GM12878 (cell line): ENCODE measurements around the gene DNAH8. TPM values are rescaled to one million over a fixed set of nuclear protein-coding genes. Genes with fewer than 3 reads are reported as not detected.

Experiments used
- ATAC-seq: fragments of 200-7000 bp; cut with Tn5 transposase; 3 replicates; pipeline ENCODE4 v1.9.1; 2020; ENCODE audit warnings: mild to moderate bottlenecking, moderate library complexity
- BruUV-seq: library from RNA; stranded (reverse); fragments of 400-500 nt; replicated peaks from 2 replicates; lab custom pipeline; 2021; lab: Mats Ljungman, UMichigan
- CTCF ChIA-PET: fragments of 300-600 bp; sonication (Branson Sonifier 250); formaldehyde crosslinking; extraction: SDS; loops from one replicate; lab custom pipeline; 2021; ENCODE audit warnings: inconsistent platforms; lab: Yijun Ruan, JAX
- POLR2A ChIA-PET: fragments of 350-600 bp; formaldehyde crosslinking; extraction: SDS; loops from one replicate; lab custom pipeline; 2021; ENCODE audit warnings: inconsistent platforms; lab: Charles Lee
- RAD21 ChIA-PET: fragments of 300-600 bp; sonication (Branson Sonifier 250); formaldehyde crosslinking; loops from one replicate; lab custom pipeline; 2023; ENCODE audit warnings: antibody characterized with exemption; ENCODE audit not compliant: unreplicated experiment; lab: Charles Lee
- SMC1A ChIA-PET: fragments of 300-600 bp; sonication (Branson Sonifier 250); formaldehyde crosslinking; loops from one replicate; lab custom pipeline; 2023; ENCODE audit not compliant: unreplicated experiment, uncharacterized antibody; lab: Charles Lee
- DNase-seq: peaks from one replicate; pipeline ENCODE4 v3.0.0-alpha.2; 2011; ENCODE audit warnings: low read depth, low spot score
- FAIRE-seq: peaks from 3 replicates; lab custom pipeline; 2011; peaks lifted over from hg19 to GRCh38; lab: Jason Lieb, UNC
- H2AFZ ChIP-seq: 2 replicates; pipeline ENCODE4 v1.6.0; 2011; ENCODE audit warnings: low read depth, low read length, control low read depth; ENCODE audit not compliant: control insufficient read depth
- H3K27ac ChIP-seq: 2 replicates; pipeline ENCODE4 v1.5.1; 2011; ENCODE audit warnings: control low read depth; ENCODE audit not compliant: control insufficient read depth, insufficient read depth
- H3K27me3 ChIP-seq, 2 experiments: replicated peaks in 1 of 2; 2 replicates each; pipeline versions ENCODE4 v1.6.0 to v1.6.1; 2011; ENCODE audit warnings: low read length in 1 of 2; ENCODE audit not compliant: control insufficient read depth in 2 of 2, insufficient read depth in 2 of 2
- H3K36me3 ChIP-seq, 2 experiments: 2 replicates each; pipeline ENCODE4 v1.5.1; 2011; ENCODE audit warnings: low read length in 1 of 2; ENCODE audit not compliant: control insufficient read depth in 2 of 2, insufficient read depth in 2 of 2
- H3K4me1 ChIP-seq: 2 replicates; pipeline ENCODE4 v1.6.1; 2011; ENCODE audit warnings: mild to moderate bottlenecking, low read length, moderate library complexity, mixed read lengths; ENCODE audit not compliant: control insufficient read depth, insufficient read depth
- H3K4me2 ChIP-seq: 2 replicates; pipeline ENCODE4 v1.6.0; 2011; ENCODE audit warnings: control low read depth; ENCODE audit not compliant: control insufficient read depth, insufficient read depth
- H3K4me3 ChIP-seq: fragments of 200-600 bp; sonication (generic); 2 replicates; pipeline ENCODE4 v1.5.1; 2016
- H3K79me2 ChIP-seq: 2 replicates; pipeline ENCODE4 v1.6.0; 2011; ENCODE audit warnings: low read length; ENCODE audit not compliant: control insufficient read depth, insufficient read depth
- H3K9ac ChIP-seq: 2 replicates; pipeline ENCODE4 v1.8.0; 2011; ENCODE audit warnings: low read length, control low read depth, mixed read lengths; ENCODE audit not compliant: control insufficient read depth, insufficient read depth
- H3K9me3 ChIP-seq: replicated peaks from 3 replicates; pipeline ENCODE4 v1.5.1; 2011; ENCODE audit warnings: mild to moderate bottlenecking, low read length; ENCODE audit not compliant: control insufficient read depth, insufficient read depth
- H4K20me1 ChIP-seq: 2 replicates; pipeline ENCODE4 v1.6.0; 2011; ENCODE audit not compliant: control insufficient read depth, insufficient read depth
- E2F4 ChIP-seq: IDR thresholded peaks from 2 replicates; pipeline ENCODE4 v1.6.1; 2012; ENCODE audit warnings: low read depth, low read length, improper control_type of control experiment
- ESRRA ChIP-seq: IDR thresholded peaks from 2 replicates; pipeline ENCODE4 v1.6.1; 2012; ENCODE audit warnings: mild to moderate bottlenecking, low read length, improper control_type of control experiment
- NFXL1 ChIP-seq: fragments of 450-650 bp; IDR thresholded peaks from 2 replicates; pipeline ENCODE4 v1.6.1; 2017; ENCODE audit warnings: antibody characterized with exemption, mild to moderate bottlenecking, borderline replicate concordance
- RUNX3 ChIP-seq: IDR thresholded peaks from 2 replicates; pipeline ENCODE4 v1.6.1; 2012; ENCODE audit warnings: low read length, inconsistent platforms
- SMARCA5 ChIP-seq: fragments of 450-650 bp; IDR thresholded peaks from 2 replicates; pipeline ENCODE4 v1.6.1; 2017; ENCODE audit warnings: mild to moderate bottlenecking
- SP1 ChIP-seq: IDR thresholded peaks from one replicate; pipeline ENCODE4 v1.6.1; 2011; ENCODE audit warnings: low read depth, low read length
- YBX1 ChIP-seq: fragments of 450-650 bp; IDR thresholded peaks from 2 replicates; pipeline ENCODE4 v1.6.1; 2016; ENCODE audit warnings: antibody characterized with exemption
- WGBS: methylation state at CpG from one replicate; pipeline ENCODE4 v1.1.6; 2016; ENCODE audit warnings: low lambda C conversion rate; ENCODE audit not compliant: insufficient replicate concordance, insufficient coverage; ENCODE audit errors: missing lambda C conversion rate; 5-methylcytosine and 5-hydroxymethylcytosine counted together
- in situ Hi-C: fragments of 300-500 bp; cut with MboI; formaldehyde crosslinking; loops from 9 replicates; pipeline ENCODE4 v1.14.3; 2018; ENCODE audit warnings: mixed read lengths
- intact Hi-C: fragments of 100-400 bp; cut with micrococcal nuclease; formaldehyde crosslinking; loops from one replicate; pipeline ENCODE4 v1.14.2; 2022; ENCODE audit not compliant: unreplicated experiment
- polyA plus RNA-seq, 11 experiments: library from polyadenylated mRNA; depleted of rRNA in 4 of 11; unstranded in 6 of 11; stranded (reverse) in 5 of 11; fragments of >200 nt; fragmentation: Nextera tagmentation in 4 of 11; fragmentation: Illumina TruSeq in 1 of 11; extraction: Ambion mirVana in 4 of 11; extraction: Trizol in 1 of 11; gene quantifications; 1 replicate in 1 of 11; 2 replicates in 10 of 11; pipeline versions ENCODE4 v1.2.1 to v1.2.3, GENCODE V29; 2011 to 2016; ENCODE audit warnings: inconsistent platforms in 2 of 11, missing spikeins in 2 of 11, low read depth in 1 of 11
- total RNA-seq, 4 experiments: library from RNA; depleted of rRNA in 3 of 4; stranded (reverse); fragments of >200 nt in 3 of 4; fragmentation: Illumina TruSeq in 1 of 4; extraction: Trizol in 1 of 4; gene quantifications; 2 replicates each; pipeline versions ENCODE4 v1.2.1 to v1.2.3, GENCODE V29; 2013 to 2021
- TF ChIP-seq, protein P1 (sequence below): IDR thresholded peaks from 2 replicates; pipeline ENCODE4 v1.6.1; 2011; ENCODE audit warnings: borderline replicate concordance, low read depth, mild to moderate bottlenecking, moderate library complexity, mixed read lengths, low read length; ENCODE audit not compliant: insufficient read depth; ENCODE audit errors: extremely low read length
- TF ChIP-seq, protein P2 (sequence below): IDR thresholded peaks from 2 replicates; pipeline ENCODE4 v1.6.1; 2011; ENCODE audit warnings: low read depth, mild to moderate bottlenecking, low read length, moderate library complexity, borderline replicate concordance; ENCODE audit errors: extremely low read depth
- TF ChIP-seq, protein P3 (sequence below), 3 experiments: IDR thresholded peaks in 2 of 3; conservative IDR thresholded peaks in 1 of 3; 2 replicates each; pipeline ENCODE4 v1.5.1; 2011; ENCODE audit warnings: low read depth in 3 of 3, low read length in 3 of 3, mild to moderate bottlenecking in 3 of 3, control low read depth in 2 of 3, moderate library complexity in 2 of 3, inconsistent platforms in 1 of 3, mixed read lengths in 1 of 3; ENCODE audit not compliant: control insufficient read depth in 2 of 3, insufficient read depth in 1 of 3; ENCODE audit errors: extremely low read depth in 1 of 3
- TF ChIP-seq, protein P4 (sequence below): IDR thresholded peaks from 2 replicates; pipeline ENCODE4 v1.6.1; 2011; ENCODE audit warnings: mild to moderate bottlenecking, low read depth, low read length, moderate library complexity; ENCODE audit not compliant: insufficient replicate concordance

The DNAH8 gene
- total and polyA plus RNA-seq, 10 of the 15 experiments (the other 5 are each of a cell fraction or from before 2014, with no cell fraction given), result 0.02 to 0.34 (median 0.10) TPM; not detected in 3

- Histone ChIP-seq H3K4me2 (no peak overlapping the region), H3K4me3 (no peak overlapping the region), H3K27me3 (peaks cover 0 to 2% of the 10 kb centered on the region in 2 experiments; a peak in 2 of 4 replicates), H3K27ac (no peak overlapping the region)
- POLR2A ChIA-PET, result no interaction called here
- SMC1A ChIA-PET, result no interaction called here
- no peak for TF ChIP-seq SP1
- TF ChIP-seq, protein P1, sequence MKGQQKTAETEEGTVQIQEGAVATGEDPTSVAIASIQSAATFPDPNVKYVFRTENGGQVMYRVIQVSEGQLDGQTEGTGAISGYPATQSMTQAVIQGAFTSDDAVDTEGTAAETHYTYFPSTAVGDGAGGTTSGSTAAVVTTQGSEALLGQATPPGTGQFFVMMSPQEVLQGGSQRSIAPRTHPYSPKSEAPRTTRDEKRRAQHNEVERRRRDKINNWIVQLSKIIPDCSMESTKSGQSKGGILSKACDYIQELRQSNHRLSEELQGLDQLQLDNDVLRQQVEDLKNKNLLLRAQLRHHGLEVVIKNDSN, result no peak
- TF ChIP-seq, all 136 proteins: peak for 0
- ATAC-seq (no peak), DNase-seq (no peak), FAIRE-seq (no peak)
- Histone ChIP-seq H3K79me2 (no peaks in the 10 kb centered on the region), H3K36me3 (no peaks in the 10 kb centered on the region), H3K9ac (no peak overlapping the region), H3K9me3 (no peaks in the 10 kb centered on the region), H4K20me1 (no peaks in the 10 kb centered on the region), H2AFZ (no peak overlapping the region), H3K4me1 (no peaks in the 10 kb centered on the region)
- no TSS peak for BruUV-seq
- in situ Hi-C loops (no loop called here), intact Hi-C loops (no loop called here)
- ChIA-PET CTCF (no interaction called here), RAD21 (no interaction called here)
- 84% methylated on average over 3 of the region's 3 CpGs for WGBS
These were observed 186.9 kb downstream of the DNAH8 start for GRCh38 chr6:38901802-38902522.

- FAIRE-seq (no peak), DNase-seq (no peak), ATAC-seq (no peak)
- in situ Hi-C loops, result no loop called here
- WGBS, result 58% methylated on average over 4 of the region's 4 CpGs
- SMC1A ChIA-PET, result no interaction called here
- no TSS peak for BruUV-seq
- POLR2A ChIA-PET, result no interaction called here
- RAD21 ChIA-PET, result no interaction called here
- no peaks in the 10 kb centered on the region for H3K4me1 ChIP-seq
- no peaks in the 10 kb centered on the region for H3K36me3 ChIP-seq
- H4K20me1 ChIP-seq, result no peaks in the 10 kb centered on the region
- no peaks in the 10 kb centered on the region for H3K9me3 ChIP-seq
- no peak overlapping the region for H3K9ac ChIP-seq
- intact Hi-C loops, result no loop called here
- no peak overlapping the region for H3K27ac ChIP-seq
- H3K27me3 ChIP-seq, result peaks cover 0 to 2% of the 10 kb centered on the region in 2 experiments; a peak in 2 of 4 replicates
- CTCF ChIA-PET, result no interaction called here
- H3K4me2 ChIP-seq, result no peak overlapping the region
- H3K79me2 ChIP-seq, result no peaks in the 10 kb centered on the region
- no peak overlapping the region for H2AFZ ChIP-seq
- no peak overlapping the region for H3K4me3 ChIP-seq
- TF ChIP-seq SMARCA5 (no peak), ESRRA (no peak), YBX1 (no peak), E2F4 (no peak), RUNX3 (no peak), NFXL1 (no peak)
- TF ChIP-seq, protein P2, sequence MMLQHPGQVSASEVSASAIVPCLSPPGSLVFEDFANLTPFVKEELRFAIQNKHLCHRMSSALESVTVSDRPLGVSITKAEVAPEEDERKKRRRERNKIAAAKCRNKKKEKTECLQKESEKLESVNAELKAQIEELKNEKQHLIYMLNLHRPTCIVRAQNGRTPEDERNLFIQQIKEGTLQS, result no peak
- TF ChIP-seq, protein P3, sequence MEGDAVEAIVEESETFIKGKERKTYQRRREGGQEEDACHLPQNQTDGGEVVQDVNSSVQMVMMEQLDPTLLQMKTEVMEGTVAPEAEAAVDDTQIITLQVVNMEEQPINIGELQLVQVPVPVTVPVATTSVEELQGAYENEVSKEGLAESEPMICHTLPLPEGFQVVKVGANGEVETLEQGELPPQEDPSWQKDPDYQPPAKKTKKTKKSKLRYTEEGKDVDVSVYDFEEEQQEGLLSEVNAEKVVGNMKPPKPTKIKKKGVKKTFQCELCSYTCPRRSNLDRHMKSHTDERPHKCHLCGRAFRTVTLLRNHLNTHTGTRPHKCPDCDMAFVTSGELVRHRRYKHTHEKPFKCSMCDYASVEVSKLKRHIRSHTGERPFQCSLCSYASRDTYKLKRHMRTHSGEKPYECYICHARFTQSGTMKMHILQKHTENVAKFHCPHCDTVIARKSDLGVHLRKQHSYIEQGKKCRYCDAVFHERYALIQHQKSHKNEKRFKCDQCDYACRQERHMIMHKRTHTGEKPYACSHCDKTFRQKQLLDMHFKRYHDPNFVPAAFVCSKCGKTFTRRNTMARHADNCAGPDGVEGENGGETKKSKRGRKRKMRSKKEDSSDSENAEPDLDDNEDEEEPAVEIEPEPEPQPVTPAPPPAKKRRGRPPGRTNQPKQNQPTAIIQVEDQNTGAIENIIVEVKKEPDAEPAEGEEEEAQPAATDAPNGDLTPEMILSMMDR (IDR thresholded peaks at IDR 0.05 in 2 of 3, conservative IDR thresholded peaks at IDR 0.05 in 1 of 3; ENCODE audit: control insufficient read depth in 2 of 3, extremely low read depth in 1 of 3, insufficient read depth in 1 of 3, low read depth in 3 of 3, low read length in 3 of 3), result no peak
- TF ChIP-seq, protein P4, sequence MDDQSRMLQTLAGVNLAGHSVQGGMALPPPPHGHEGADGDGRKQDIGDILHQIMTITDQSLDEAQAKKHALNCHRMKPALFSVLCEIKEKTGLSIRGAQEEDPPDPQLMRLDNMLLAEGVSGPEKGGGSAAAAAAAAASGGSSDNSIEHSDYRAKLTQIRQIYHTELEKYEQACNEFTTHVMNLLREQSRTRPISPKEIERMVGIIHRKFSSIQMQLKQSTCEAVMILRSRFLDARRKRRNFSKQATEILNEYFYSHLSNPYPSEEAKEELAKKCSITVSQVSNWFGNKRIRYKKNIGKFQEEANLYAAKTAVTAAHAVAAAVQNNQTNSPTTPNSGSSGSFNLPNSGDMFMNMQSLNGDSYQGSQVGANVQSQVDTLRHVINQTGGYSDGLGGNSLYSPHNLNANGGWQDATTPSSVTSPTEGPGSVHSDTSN, result no peak
These were observed 191.5 kb downstream of the DNAH8 start for GRCh38 chr6:38906582-38906981.
